SK-N-SH (cell line): ENCODE data around the gene LY6G6D. TPM values are rescaled to one million over a fixed set of nuclear protein-coding genes. Genes with fewer than 3 reads are reported as not detected.

Experiments used
- CTCF ChIA-PET: fragments of 300-600, 350-600 bp; formaldehyde crosslinking; extraction: SDS; loops from one replicate; lab custom pipeline; 2021; lab: Yijun Ruan, JAX
- POLR2A ChIA-PET: fragments of 350-600 bp; sonication (Branson Sonifier 250); formaldehyde crosslinking; extraction: SDS; loops from one replicate; lab custom pipeline; 2020; ENCODE audit warnings: antibody characterized with exemption, inconsistent platforms; lab: Yijun Ruan, JAX
- DNase-seq: peaks from one replicate; pipeline ENCODE4 v3.0.0; 2012
- H2AFZ ChIP-seq: fragments of 200-600 bp; sonication (generic); 2 replicates; pipeline ENCODE4 v1.8.1; 2016; ENCODE audit warnings: antibody characterized with exemption, mild to moderate bottlenecking, low read depth
- H3F3A ChIP-seq: fragments of 200-600 bp; sonication (generic); replicated peaks from 2 replicates; pipeline ENCODE3; 2016; ENCODE audit warnings: antibody characterized with exemption, mild to moderate bottlenecking; ENCODE audit not compliant: insufficient read depth
- H3K27ac ChIP-seq, 2 experiments: fragments of 200-500 bp in 1 of 2; fragments of 200-600 bp in 1 of 2; sonication (Bioruptor generic) in 1 of 2; sonication (generic), shearing (Covaris generic) in 1 of 2; 2 replicates each; pipeline versions ENCODE4 v1.5.1 to v1.6.1; 2014 to 2016; ENCODE audit warnings: low read depth in 2 of 2, inconsistent platforms in 1 of 2, low read length in 1 of 2, mild to moderate bottlenecking in 1 of 2, mixed read lengths in 1 of 2
- H3K27me3 ChIP-seq: fragments of 200-600 bp; sonication (generic), shearing (Covaris generic); 2 replicates; pipeline ENCODE4 v1.6.1; 2016; ENCODE audit warnings: mixed run types; ENCODE audit not compliant: insufficient read depth
- H3K36me3 ChIP-seq, 2 experiments: fragments of 200-500 bp in 1 of 2; fragments of 200-600 bp in 1 of 2; sonication (Bioruptor generic) in 1 of 2; sonication (generic) in 1 of 2; replicated peaks in 1 of 2; 2 replicates each; pipeline versions ENCODE3 to v1.5.1; 2014 to 2016; ENCODE audit warnings: low read length in 1 of 2, mild to moderate bottlenecking in 1 of 2; ENCODE audit not compliant: insufficient read depth in 2 of 2, control insufficient read depth in 1 of 2
- H3K4me1 ChIP-seq, 2 experiments: fragments of 200-500 bp in 1 of 2; fragments of 200-600 bp in 1 of 2; sonication (Bioruptor generic) in 1 of 2; sonication (generic), shearing (Covaris generic) in 1 of 2; 2 replicates each; pipeline versions ENCODE4 v1.5.1 to v1.6.1; 2014 to 2016; ENCODE audit warnings: low read depth in 1 of 2, low read length in 1 of 2, mixed run types in 1 of 2; ENCODE audit not compliant: insufficient read depth in 2 of 2, control insufficient read depth in 1 of 2
- H3K4me2 ChIP-seq: fragments of 200-600 bp; sonication (generic), shearing (Covaris generic); 2 replicates; pipeline ENCODE4 v1.6.1; 2017; ENCODE audit warnings: mixed run types
- H3K4me3 ChIP-seq, 2 experiments: fragments of 200-500 bp in 1 of 2; fragments of 200-600 bp in 1 of 2; sonication (Bioruptor generic) in 1 of 2; sonication (generic), shearing (Covaris generic) in 1 of 2; 2 replicates each; pipeline versions ENCODE4 v1.5.1 to v1.8.1; 2014 to 2016; ENCODE audit warnings: low read depth in 2 of 2, inconsistent platforms in 1 of 2, low read length in 1 of 2, mild to moderate bottlenecking in 1 of 2, mixed read lengths in 1 of 2, moderate library complexity in 1 of 2
- H3K79me2 ChIP-seq: fragments of 200-600 bp; sonication (generic); 2 replicates; pipeline ENCODE4 v1.8.1; 2017; ENCODE audit warnings: mild to moderate bottlenecking; ENCODE audit not compliant: insufficient read depth
- H3K9ac ChIP-seq: fragments of 200-600 bp; sonication (generic); 2 replicates; pipeline ENCODE4 v1.6.1; 2017; ENCODE audit warnings: mixed run types
- H3K9me2 ChIP-seq: fragments of 200-600 bp; sonication (generic); 2 replicates; pipeline ENCODE4 v1.6.1; 2017; ENCODE audit warnings: mixed run types
- H3K9me3 ChIP-seq: fragments of 200-600 bp; sonication (generic); 2 replicates; pipeline ENCODE4 v1.6.1; 2017; ENCODE audit warnings: mixed run types, mild to moderate bottlenecking, moderate library complexity
- H4K20me1 ChIP-seq: fragments of 200-600 bp; sonication (generic); 2 replicates; pipeline ENCODE4 v1.6.1; 2017; ENCODE audit warnings: mild to moderate bottlenecking, mixed run types; ENCODE audit not compliant: insufficient read depth
- CTCF ChIP-seq: fragments of 200-600 bp; sonication (generic); IDR thresholded peaks from 2 replicates; pipeline ENCODE4 v1.6.1; 2017; ENCODE audit warnings: antibody characterized with exemption, mild to moderate bottlenecking, moderate library complexity
- EZH2phosphoT487 ChIP-seq: fragments of 200-600 bp; sonication (generic); IDR thresholded peaks from 2 replicates; pipeline ENCODE4 v1.6.1; 2017; ENCODE audit warnings: low read depth, mixed run types, mild to moderate bottlenecking, antibody characterized with exemption, moderate library complexity, borderline replicate concordance
- FOXJ3 ChIP-seq: sonication (generic); formaldehyde crosslinking; IDR thresholded peaks from 2 replicates; pipeline ENCODE4 v1.5.1; 2020; ENCODE audit warnings: mild to moderate bottlenecking, missing genetic modification reagents
- JUND ChIP-seq: IDR thresholded peaks from 2 replicates; pipeline ENCODE4 v1.4.0; 2012
- MEF2A ChIP-seq: IDR thresholded peaks from 2 replicates; pipeline ENCODE4 v1.4.0; 2012; ENCODE audit warnings: low read depth, borderline replicate concordance
- NFIC ChIP-seq: IDR thresholded peaks from 2 replicates; pipeline ENCODE4 v1.4.0; 2012; ENCODE audit warnings: borderline replicate concordance
- RFX5 ChIP-seq: IDR thresholded peaks from 2 replicates; pipeline ENCODE4 v1.6.1; 2012; ENCODE audit warnings: mild to moderate bottlenecking, improper control_type of control experiment, low read length
- RXRA ChIP-seq: IDR thresholded peaks from 2 replicates; pipeline ENCODE4 v1.4.0; 2012; ENCODE audit warnings: low read depth, mild to moderate bottlenecking, borderline replicate concordance
- SMC3 ChIP-seq: IDR thresholded peaks from 2 replicates; pipeline ENCODE4 v1.6.1; 2012; ENCODE audit warnings: low read depth, low read length, improper control_type of control experiment
- TCF12 ChIP-seq: IDR thresholded peaks from 2 replicates; pipeline ENCODE4 v1.4.0; 2012
- TEAD4 ChIP-seq: IDR thresholded peaks from 2 replicates; pipeline ENCODE4 v1.4.0; 2012; ENCODE audit warnings: mild to moderate bottlenecking, borderline replicate concordance; ENCODE audit not compliant: insufficient read depth
- USF1 ChIP-seq: IDR thresholded peaks from 2 replicates; pipeline ENCODE4 v1.4.0; 2012; ENCODE audit warnings: low read depth, borderline replicate concordance
- WGBS: methylation state at CpG from one replicate; pipeline ENCODE4 v1.1.6; 2017; ENCODE audit warnings: low lambda C conversion rate; 5-methylcytosine and 5-hydroxymethylcytosine counted together
- polyA plus RNA-seq, 3 experiments: library from polyadenylated mRNA; depleted of rRNA; stranded (reverse); fragments of >200 nt; gene quantifications; 2 replicates each; pipeline ENCODE4 v1.2.3, GENCODE V29; 2012
- TF ChIP-seq, protein P1 (sequence below): fragments of 150-350 bp; IDR thresholded peaks from 2 replicates; pipeline ENCODE4 v1.6.1; 2016; ENCODE audit warnings: mild to moderate bottlenecking, low read depth, low read length
- TF ChIP-seq, protein P2 (sequence below): IDR thresholded peaks from 2 replicates; pipeline ENCODE4 v1.6.1; 2012; ENCODE audit warnings: mild to moderate bottlenecking, low read depth, low read length, moderate library complexity
- TF ChIP-seq, protein P3 (sequence below): IDR thresholded peaks from 2 replicates; pipeline ENCODE4 v1.4.0; 2012; ENCODE audit warnings: low read depth, borderline replicate concordance

LY6G6D gene
- polyA plus RNA-seq, 1 of the 3 experiments (the other 2 are of a cell fraction): not detected

GRCh38 chr6:31737991-31738979 lies 23.1 kb downstream of the LY6G6D start (continued):
- TF ChIP-seq, protein P1, sequence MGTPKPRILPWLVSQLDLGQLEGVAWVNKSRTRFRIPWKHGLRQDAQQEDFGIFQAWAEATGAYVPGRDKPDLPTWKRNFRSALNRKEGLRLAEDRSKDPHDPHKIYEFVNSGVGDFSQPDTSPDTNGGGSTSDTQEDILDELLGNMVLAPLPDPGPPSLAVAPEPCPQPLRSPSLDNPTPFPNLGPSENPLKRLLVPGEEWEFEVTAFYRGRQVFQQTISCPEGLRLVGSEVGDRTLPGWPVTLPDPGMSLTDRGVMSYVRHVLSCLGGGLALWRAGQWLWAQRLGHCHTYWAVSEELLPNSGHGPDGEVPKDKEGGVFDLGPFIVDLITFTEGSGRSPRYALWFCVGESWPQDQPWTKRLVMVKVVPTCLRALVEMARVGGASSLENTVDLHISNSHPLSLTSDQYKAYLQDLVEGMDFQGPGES: no peak
- TF ChIP-seq JUND (no peak), EZH2phosphoT487 (no peak), RFX5 (no peak), CTCF (peak; percentile 55), USF1 (no peak), SMC3 (peak; percentile 30; the same call in 1 of the 2 replicates), RXRA (no peak), TEAD4 (no peak)
- TF ChIP-seq, all 33 proteins: peak for 7

GRCh38 chr6:31739639-31740396 lies 24.7 kb downstream of the LY6G6D start, which contains the start of gene MSH5:
Gene MSH5 (plus strand): TSS chr6:31740005. CDS start chr6:31740467, 462 bp downstream.
- H3K4me1 ChIP-seq: peaks cover 15 to 24% of the 10 kb centered on the region in 2 experiments; a peak in 3 of 4 replicates
- H3K9me3 ChIP-seq: no peaks in the 10 kb centered on the region
- no peaks in the 10 kb centered on the region for H3K9me2 ChIP-seq
- peak within 1 kb of the TSS; percentile 79 for H2AFZ ChIP-seq
- no peaks in the 10 kb centered on the region for H3K27me3 ChIP-seq
- H3K36me3 ChIP-seq: peaks cover 6 to 7% of the 10 kb centered on the region in 2 experiments
- peaks cover 38% of the 10 kb centered on the region for H3K79me2 ChIP-seq
- peak; percentile 95 for DNase-seq
- ChIA-PET POLR2A (interaction anchor here (0.5 to 1.5 kb wide), 6 partner anchors 27 to 158 kb away, joined by 3 to 6 read pairs (median 4); partner anchors contain the start of genes BAG6 and EHMT2), CTCF (interaction anchor here (0.5 to 5.5 kb wide), 11 partner anchors 10 to 220 kb away, joined by 3 to 39 read pairs (median 6); partner anchors contain the start of genes C6orf47, DDAH2, LSM2 and LY6G5C)
- no peaks in the 10 kb centered on the region for H4K20me1 ChIP-seq
- peak within 1 kb of the TSS; percentile 75 to 88 for H3K27ac ChIP-seq
- 2% methylated on average over 32 of the region's 58 CpGs for WGBS
- peak within 1 kb of the TSS; percentile 77 to 83 for H3K4me3 ChIP-seq
- H3K9ac ChIP-seq: peak within 1 kb of the TSS; percentile 92
- peaks cover 17% of the 10 kb centered on the region for H3F3A ChIP-seq
- peak within 1 kb of the TSS; percentile 99 for H3K4me2 ChIP-seq
- TF ChIP-seq, protein P1: peak; percentile 63
- TF ChIP-seq MEF2A: no peak
- peak; percentile 1; the same call in 1 of the 2 replicates for TF ChIP-seq TCF12
- TF ChIP-seq, protein P2, sequence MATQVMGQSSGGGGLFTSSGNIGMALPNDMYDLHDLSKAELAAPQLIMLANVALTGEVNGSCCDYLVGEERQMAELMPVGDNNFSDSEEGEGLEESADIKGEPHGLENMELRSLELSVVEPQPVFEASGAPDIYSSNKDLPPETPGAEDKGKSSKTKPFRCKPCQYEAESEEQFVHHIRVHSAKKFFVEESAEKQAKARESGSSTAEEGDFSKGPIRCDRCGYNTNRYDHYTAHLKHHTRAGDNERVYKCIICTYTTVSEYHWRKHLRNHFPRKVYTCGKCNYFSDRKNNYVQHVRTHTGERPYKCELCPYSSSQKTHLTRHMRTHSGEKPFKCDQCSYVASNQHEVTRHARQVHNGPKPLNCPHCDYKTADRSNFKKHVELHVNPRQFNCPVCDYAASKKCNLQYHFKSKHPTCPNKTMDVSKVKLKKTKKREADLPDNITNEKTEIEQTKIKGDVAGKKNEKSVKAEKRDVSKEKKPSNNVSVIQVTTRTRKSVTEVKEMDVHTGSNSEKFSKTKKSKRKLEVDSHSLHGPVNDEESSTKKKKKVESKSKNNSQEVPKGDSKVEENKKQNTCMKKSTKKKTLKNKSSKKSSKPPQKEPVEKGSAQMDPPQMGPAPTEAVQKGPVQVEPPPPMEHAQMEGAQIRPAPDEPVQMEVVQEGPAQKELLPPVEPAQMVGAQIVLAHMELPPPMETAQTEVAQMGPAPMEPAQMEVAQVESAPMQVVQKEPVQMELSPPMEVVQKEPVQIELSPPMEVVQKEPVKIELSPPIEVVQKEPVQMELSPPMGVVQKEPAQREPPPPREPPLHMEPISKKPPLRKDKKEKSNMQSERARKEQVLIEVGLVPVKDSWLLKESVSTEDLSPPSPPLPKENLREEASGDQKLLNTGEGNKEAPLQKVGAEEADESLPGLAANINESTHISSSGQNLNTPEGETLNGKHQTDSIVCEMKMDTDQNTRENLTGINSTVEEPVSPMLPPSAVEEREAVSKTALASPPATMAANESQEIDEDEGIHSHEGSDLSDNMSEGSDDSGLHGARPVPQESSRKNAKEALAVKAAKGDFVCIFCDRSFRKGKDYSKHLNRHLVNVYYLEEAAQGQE: 0 out of 2 replicates have a peak, but pooled peaks have one; percentile 40
- TF ChIP-seq NFIC: no peak
- no peak for TF ChIP-seq FOXJ3 (CRISPR knock-in tag)
- TF ChIP-seq, protein P3, sequence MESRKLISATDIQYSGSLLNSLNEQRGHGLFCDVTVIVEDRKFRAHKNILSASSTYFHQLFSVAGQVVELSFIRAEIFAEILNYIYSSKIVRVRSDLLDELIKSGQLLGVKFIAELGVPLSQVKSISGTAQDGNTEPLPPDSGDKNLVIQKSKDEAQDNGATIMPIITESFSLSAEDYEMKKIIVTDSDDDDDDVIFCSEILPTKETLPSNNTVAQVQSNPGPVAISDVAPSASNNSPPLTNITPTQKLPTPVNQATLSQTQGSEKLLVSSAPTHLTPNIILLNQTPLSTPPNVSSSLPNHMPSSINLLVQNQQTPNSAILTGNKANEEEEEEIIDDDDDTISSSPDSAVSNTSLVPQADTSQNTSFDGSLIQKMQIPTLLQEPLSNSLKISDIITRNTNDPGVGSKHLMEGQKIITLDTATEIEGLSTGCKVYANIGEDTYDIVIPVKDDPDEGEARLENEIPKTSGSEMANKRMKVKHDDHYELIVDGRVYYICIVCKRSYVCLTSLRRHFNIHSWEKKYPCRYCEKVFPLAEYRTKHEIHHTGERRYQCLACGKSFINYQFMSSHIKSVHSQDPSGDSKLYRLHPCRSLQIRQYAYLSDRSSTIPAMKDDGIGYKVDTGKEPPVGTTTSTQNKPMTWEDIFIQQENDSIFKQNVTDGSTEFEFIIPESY: peak; percentile 85
